Sigmoid colon (tissue), 4 donors: ENCODE measurements around the gene AMBRA1.

Experiments
- CTCF ChIP-seq, 4 experiments: fragments of 450-650 bp in 3 of 4; fragments of 200-600 bp in 1 of 4; IDR thresholded peaks; one replicate each; pipeline ENCODE4 v1.5.1; 2016 to 2019; ENCODE audit warnings: antibody characterized with exemption in 4 of 4, mild to moderate bottlenecking in 3 of 4, moderate library complexity in 2 of 4
- POLR2A ChIP-seq, 2 donors: fragments of 450-650 bp; IDR thresholded peaks; one replicate each; pipeline ENCODE4 v1.6.1; 2016; ENCODE audit warnings: antibody characterized with exemption in 2 of 2, mild to moderate bottlenecking in 2 of 2, moderate library complexity in 2 of 2
- POLR2AphosphoS5 ChIP-seq, 4 donors: sonication (generic); formaldehyde crosslinking; IDR thresholded peaks; one replicate each; pipeline ENCODE4 v1.6.1; 2017; ENCODE audit warnings: antibody characterized with exemption in 4 of 4

DNA sequence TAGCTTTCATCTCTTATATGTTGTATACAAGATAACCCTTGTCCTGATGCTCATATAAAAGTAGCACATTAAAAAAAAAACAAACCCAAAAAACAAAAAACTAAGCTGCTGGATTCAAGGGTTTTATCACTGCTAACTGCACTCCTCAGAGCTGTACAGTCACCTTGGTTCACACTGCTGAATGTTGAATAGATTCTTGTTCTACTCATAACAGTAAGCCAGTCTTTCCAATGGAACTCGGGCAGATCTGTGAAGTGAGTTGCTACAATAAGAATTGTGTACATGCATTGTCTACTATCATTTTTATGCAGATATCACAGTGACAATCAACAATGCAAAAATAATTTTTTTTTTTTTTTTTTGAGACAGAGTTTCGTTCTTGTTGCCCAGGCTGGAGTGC lies 18.5 kb upstream of the AMBRA1 start:
- TF ChIP-seq CTCF (IDR thresholded peaks at IDR 0.05), result no peak
- TF ChIP-seq POLR2A (IDR thresholded peaks at IDR 0.05), result no peak
- TF ChIP-seq POLR2AphosphoS5 (IDR thresholded peaks at IDR 0.05), result no peak
